ENCODE results near the gene LRRFIP2.

LRRFIP2 gene

GRCh38 chr3:37179144-37179967 is 5.0 kb upstream of the LRRFIP2 start:
- H3K4me3 ChIP-seq = no peak overlapping the region
- peaks cover 13% of the 10 kb centered on the region for H3K4me1 ChIP-seq
- H3K36me3 ChIP-seq (replicated peaks) = peaks cover 3% of the 10 kb centered on the region; the same call in 1 of the 2 replicates
- no peak for DNase-seq (ENCODE audit: low spot score in 2 of 2)
- no peaks in the 10 kb centered on the region for H3K27me3 ChIP-seq (ENCODE audit: low read depth)
- in situ Hi-C loops (cut with MboI; ENCODE audit: low sequenced_read_pairs) = no loop called here
- H3K9me3 ChIP-seq = peaks cover 4% of the 10 kb centered on the region; the same call in 1 of the 2 replicates

GRCh38 chr3:37173806-37174205 is 576 bp downstream of the LRRFIP2 start:
- Histone ChIP-seq H3K9me3 (no peaks in the 10 kb centered on the region), H3K4me3 (no peak overlapping the region), H3K4me1 (peaks cover 9% of the 10 kb centered on the region), H3K27me3 (ENCODE audit: low read depth) (no peaks in the 10 kb centered on the region), H3K36me3 (replicated peaks) (peaks cover 4% of the 10 kb centered on the region)
- no peak for DNase-seq (ENCODE audit: low spot score in 2 of 2)
- in situ Hi-C loops (cut with MboI; ENCODE audit: low sequenced_read_pairs) = no loop called here

GRCh38 chr3:37171144-37171543 is 3.2 kb downstream of the LRRFIP2 start:
- Histone ChIP-seq H3K9me3 (no peaks in the 10 kb centered on the region), H3K36me3 (replicated peaks) (peaks cover 4% of the 10 kb centered on the region), H3K27me3 (ENCODE audit: low read depth) (no peaks in the 10 kb centered on the region), H3K4me3 (no peak overlapping the region), H3K4me1 (no peaks in the 10 kb centered on the region)
- in situ Hi-C loops (cut with MboI; ENCODE audit: low sequenced_read_pairs) = no loop called here
- DNase-seq (ENCODE audit: low spot score in 2 of 2) = no peak

- in situ Hi-C loops (cut with MboI; ENCODE audit: low sequenced_read_pairs) = no loop called here
- H3K4me1 ChIP-seq = no peaks in the 10 kb centered on the region
These were observed 3.9 kb downstream of the LRRFIP2 start for GRCh38 chr3:37170513-37170912.

GRCh38 chr3:37170060-37170459 is 4.3 kb downstream of the LRRFIP2 start:
- no peak overlapping the region for H3K4me3 ChIP-seq
- DNase-seq (ENCODE audit: low spot score in 2 of 2) = no peak
- in situ Hi-C loops (cut with MboI; ENCODE audit: low sequenced_read_pairs) = no loop called here
- no peaks in the 10 kb centered on the region for H3K4me1 ChIP-seq
- H3K9me3 ChIP-seq = no peaks in the 10 kb centered on the region
- peaks cover 4% of the 10 kb centered on the region; the same call in 1 of the 2 replicates for H3K36me3 ChIP-seq (replicated peaks)
- no peaks in the 10 kb centered on the region for H3K27me3 ChIP-seq (ENCODE audit: low read depth)

More at GRCh38 chr3:37170513-37170912, 3.9 kb downstream of the LRRFIP2 start:
- no peaks in the 10 kb centered on the region for H3K9me3 ChIP-seq
- no peak for DNase-seq (ENCODE audit: low spot score in 2 of 2)
- no peak overlapping the region for H3K4me3 ChIP-seq
- H3K36me3 ChIP-seq (replicated peaks) = peaks cover 4% of the 10 kb centered on the region; the same call in 1 of the 2 replicates
- no peaks in the 10 kb centered on the region for H3K27me3 ChIP-seq (ENCODE audit: low read depth)

- no peak for DNase-seq (ENCODE audit: low spot score in 2 of 2)
- in situ Hi-C loops (cut with MboI; ENCODE audit: low sequenced_read_pairs) = no loop called here
- Histone ChIP-seq H3K36me3 (replicated peaks) (peaks cover 4% of the 10 kb centered on the region; the same call in 1 of the 2 replicates), H3K4me3 (no peak overlapping the region), H3K4me1 (no peaks in the 10 kb centered on the region), H3K9me3 (no peaks in the 10 kb centered on the region), H3K27me3 (ENCODE audit: low read depth) (no peaks in the 10 kb centered on the region)
These were observed 5.5 kb downstream of the LRRFIP2 start for GRCh38 chr3:37168896-37169295.

GRCh38 chr3:37163262-37164015 is 10.9 kb downstream of the LRRFIP2 start:
- H3K4me1 ChIP-seq = no peaks in the 10 kb centered on the region
- no peaks in the 10 kb centered on the region for H3K9me3 ChIP-seq
- no peak overlapping the region for H3K4me3 ChIP-seq
- in situ Hi-C loops (cut with MboI; ENCODE audit: low sequenced_read_pairs) = no loop called here
- H3K36me3 ChIP-seq (replicated peaks) = no peaks in the 10 kb centered on the region
- DNase-seq (ENCODE audit: low spot score in 2 of 2) = no peak
- H3K27me3 ChIP-seq (ENCODE audit: low read depth) = no peaks in the 10 kb centered on the region

- no peaks in the 10 kb centered on the region for H3K27me3 ChIP-seq (ENCODE audit: low read depth)
- in situ Hi-C loops (cut with MboI; ENCODE audit: low sequenced_read_pairs) = no loop called here
These were observed 11.7 kb downstream of the LRRFIP2 start for GRCh38 chr3:37162501-37163245.

GRCh38 chr3:37161351-37161750 is 13.0 kb downstream of the LRRFIP2 start:
- Histone ChIP-seq H3K4me1 (no peaks in the 10 kb centered on the region; the same call in 1 of the 2 replicates), H3K4me3 (no peak overlapping the region), H3K9me3 (no peaks in the 10 kb centered on the region), H3K27me3 (ENCODE audit: low read depth) (no peaks in the 10 kb centered on the region), H3K36me3 (replicated peaks) (no peaks in the 10 kb centered on the region; the same call in 1 of the 2 replicates)
- DNase-seq (ENCODE audit: low spot score in 2 of 2) = no peak
- in situ Hi-C loops (cut with MboI; ENCODE audit: low sequenced_read_pairs) = no loop called here

More at GRCh38 chr3:37162501-37163245, 11.7 kb downstream of the LRRFIP2 start:
- no peak for DNase-seq (ENCODE audit: low spot score in 2 of 2)
- H3K36me3 ChIP-seq (replicated peaks) = no peaks in the 10 kb centered on the region; the same call in 1 of the 2 replicates
- no peaks in the 10 kb centered on the region for H3K9me3 ChIP-seq
- H3K4me1 ChIP-seq = no peaks in the 10 kb centered on the region
- H3K4me3 ChIP-seq = no peak overlapping the region

- in situ Hi-C loops (cut with MboI; ENCODE audit: low sequenced_read_pairs) = no loop called here
- H3K4me1 ChIP-seq = no peaks in the 10 kb centered on the region; the same call in 1 of the 2 replicates
These were observed 18.6 kb downstream of the LRRFIP2 start for GRCh38 chr3:37155782-37156181.

GRCh38 chr3:37154668-37155314 is 19.6 kb downstream of the LRRFIP2 start:
- in situ Hi-C loops (cut with MboI; ENCODE audit: low sequenced_read_pairs) = no loop called here
- Histone ChIP-seq H3K4me3 (no peak overlapping the region), H3K27me3 (ENCODE audit: low read depth) (no peaks in the 10 kb centered on the region), H3K9me3 (no peaks in the 10 kb centered on the region), H3K36me3 (replicated peaks) (no peaks in the 10 kb centered on the region; the same call in 1 of the 2 replicates), H3K4me1 (no peaks in the 10 kb centered on the region; the same call in 1 of the 2 replicates)
- DNase-seq (ENCODE audit: low spot score in 2 of 2) = no peak

More at GRCh38 chr3:37155782-37156181, 18.6 kb downstream of the LRRFIP2 start:
- H3K9me3 ChIP-seq = no peaks in the 10 kb centered on the region
- H3K36me3 ChIP-seq (replicated peaks) = no peaks in the 10 kb centered on the region; the same call in 1 of the 2 replicates
- H3K4me3 ChIP-seq = no peak overlapping the region
- DNase-seq (ENCODE audit: low spot score in 2 of 2) = no peak
- no peaks in the 10 kb centered on the region for H3K27me3 ChIP-seq (ENCODE audit: low read depth)

GRCh38 chr3:37150621-37151020 is 23.8 kb downstream of the LRRFIP2 start:
- Histone ChIP-seq H3K9me3 (no peaks in the 10 kb centered on the region), H3K36me3 (replicated peaks) (peaks cover 9% of the 10 kb centered on the region), H3K4me3 (no peak overlapping the region), H3K4me1 (no peaks in the 10 kb centered on the region; the same call in 1 of the 2 replicates), H3K27me3 (ENCODE audit: low read depth) (no peaks in the 10 kb centered on the region)
- in situ Hi-C loops (cut with MboI; ENCODE audit: low sequenced_read_pairs) = no loop called here
- DNase-seq (ENCODE audit: low spot score in 2 of 2) = no peak

GRCh38 chr3:37149257-37149656 is 25.1 kb downstream of the LRRFIP2 start:
- Histone ChIP-seq H3K4me1 (no peaks in the 10 kb centered on the region; the same call in 1 of the 2 replicates), H3K9me3 (no peaks in the 10 kb centered on the region), H3K4me3 (no peak overlapping the region), H3K27me3 (ENCODE audit: low read depth) (no peaks in the 10 kb centered on the region), H3K36me3 (replicated peaks) (peaks cover 9% of the 10 kb centered on the region)
- in situ Hi-C loops (cut with MboI; ENCODE audit: low sequenced_read_pairs) = no loop called here
- no peak for DNase-seq (ENCODE audit: low spot score in 2 of 2)
